HepG2 (cell line): ENCODE measurements around the gene DLL4. TPM values are rescaled to one million over a fixed set of nuclear protein-coding genes. Genes with fewer than 3 reads are reported as not detected.
A peak's percentile ranks its signal among the peaks of the same experiment; 100 is the strongest.

Source experiments
- ATAC-seq: fragments of 200-7000 bp; cut with Tn5 transposase; 3 replicates; pipeline ENCODE4 v1.9.1; 2020; ENCODE audit warnings: mild to moderate bottlenecking, moderate library complexity
- BruUV-seq: library from RNA; stranded (reverse); fragments of 400-500 nt; replicated peaks from 2 replicates; lab custom pipeline; 2021; lab: Mats Ljungman, UMichigan
- CTCF ChIA-PET: fragments of 300-600 bp; formaldehyde crosslinking; extraction: SDS; loops from one replicate; lab custom pipeline; 2021; ENCODE audit warnings: low total read pairs, inconsistent platforms, low intra/inter-chr PET ratio; lab: Yijun Ruan, JAX
- POLR2A ChIA-PET: fragments of 350-600 bp; sonication (Branson Sonifier 250); formaldehyde crosslinking; loops from one replicate; lab custom pipeline; 2020; ENCODE audit warnings: antibody characterized with exemption, inconsistent platforms; lab: Yijun Ruan, JAX
- DNase-seq: peaks from one replicate; pipeline ENCODE4 v3.0.0-alpha.2; 2015; ENCODE audit warnings: low spot score
- FAIRE-seq: peaks from 3 replicates; lab custom pipeline; 2011; peaks lifted over from hg19 to GRCh38; lab: Jason Lieb, UNC
- H2AFZ ChIP-seq: one replicate; pipeline ENCODE4 v1.6.1; 2011; ENCODE audit warnings: low read length, inconsistent platforms
- H3K27ac ChIP-seq: fragments of 300-600 bp; 3 replicates; pipeline ENCODE4 v1.8.0; 2011; ENCODE audit warnings: mixed run types, mild to moderate bottlenecking, mixed read lengths, low read length, inconsistent platforms; ENCODE audit not compliant: insufficient read depth; ENCODE audit errors: extremely low read length
- H3K27me3 ChIP-seq, 2 experiments: fragments of 200-600 bp in 1 of 2; 2 replicates in 1 of 2; 3 replicates in 1 of 2; pipeline versions ENCODE4 v1.6.0 to v1.8.0; 2011; ENCODE audit warnings: low read length in 2 of 2, mild to moderate bottlenecking in 2 of 2, moderate library complexity in 2 of 2, inconsistent platforms in 1 of 2; ENCODE audit not compliant: insufficient read depth in 2 of 2, control insufficient read depth in 1 of 2
- H3K36me3 ChIP-seq, 2 experiments: fragments of 200-600 bp in 1 of 2; replicated peaks in 1 of 2; 2 replicates in 1 of 2; 3 replicates in 1 of 2; pipeline versions ENCODE4 v1.5.1 to v1.8.0; 2011; ENCODE audit warnings: low read length in 2 of 2, inconsistent platforms in 1 of 2; ENCODE audit not compliant: insufficient read depth in 2 of 2, control insufficient read depth in 1 of 2
- H3K4me1 ChIP-seq: 2 replicates; pipeline ENCODE4 v1.5.1; 2012; ENCODE audit warnings: low read length, inconsistent platforms; ENCODE audit not compliant: insufficient read depth
- H3K4me2 ChIP-seq: 2 replicates; pipeline ENCODE4 v1.6.0; 2011; ENCODE audit warnings: low read depth, low read length, inconsistent platforms
- H3K4me3 ChIP-seq, 3 experiments: fragments of 200-600 bp in 1 of 3; sonication (generic), shearing (Covaris generic) in 1 of 3; replicated peaks in 1 of 3; 2 replicates each; pipeline ENCODE4 v1.5.1; 2011 to 2016; ENCODE audit warnings: low read length in 3 of 3, inconsistent platforms in 2 of 3, low read depth in 2 of 3, mild to moderate bottlenecking in 2 of 3, control low read depth in 1 of 3, mixed read lengths in 1 of 3; ENCODE audit not compliant: insufficient read depth in 1 of 3
- H3K79me2 ChIP-seq: one replicate; pipeline ENCODE4 v1.6.1; 2011; ENCODE audit warnings: low read length, inconsistent platforms; ENCODE audit not compliant: insufficient read depth
- H3K9ac ChIP-seq: 2 replicates; pipeline ENCODE4 v1.6.0; 2011; ENCODE audit warnings: mild to moderate bottlenecking, low read depth, low read length, inconsistent platforms; ENCODE audit not compliant: insufficient read depth
- H3K9me3 ChIP-seq: 2 replicates; pipeline ENCODE4 v1.5.1; 2012; ENCODE audit warnings: mild to moderate bottlenecking, low read length
- H4K20me1 ChIP-seq: 2 replicates; pipeline ENCODE4 v1.6.0; 2011; ENCODE audit warnings: inconsistent platforms, mild to moderate bottlenecking, low read length, moderate library complexity; ENCODE audit not compliant: insufficient read depth
- USF2 ChIP-seq, 2 experiments: sonication (generic) in 1 of 2; formaldehyde crosslinking in 1 of 2; IDR thresholded peaks; 2 replicates each; pipeline versions ENCODE4 v1.5.1 to v1.6.1; 2011 to 2020; ENCODE audit warnings: borderline replicate concordance in 1 of 2, low read depth in 1 of 2, low read length in 1 of 2, mild to moderate bottlenecking in 1 of 2, missing genetic modification reagents in 1 of 2, moderate library complexity in 1 of 2
- ZC3H13 ChIP-seq: sonication (generic); formaldehyde crosslinking; IDR thresholded peaks from 2 replicates; pipeline ENCODE4 v1.8.1; 2023; ENCODE audit warnings: mild to moderate bottlenecking, missing genetic modification reagents, moderate library complexity
- ZNF17 ChIP-seq: sonication (generic); formaldehyde crosslinking; IDR thresholded peaks from 2 replicates; pipeline ENCODE4 v1.5.0; 2020; ENCODE audit warnings: mild to moderate bottlenecking, missing genetic modification reagents
- ZNF775 ChIP-seq: sonication (generic); formaldehyde crosslinking; IDR thresholded peaks from 2 replicates; pipeline ENCODE4 v1.4.0; 2020; ENCODE audit warnings: missing genetic modification reagents, mild to moderate bottlenecking, moderate library complexity, borderline replicate concordance
- WGBS: methylation state at CpG from one replicate; pipeline ENCODE4 v1.1.6; 2017; ENCODE audit warnings: low lambda C conversion rate; 5-methylcytosine and 5-hydroxymethylcytosine counted together
- in situ Hi-C: cut with HindIII; loops from 2 replicates; pipeline ENCODE4 v1.10.0; 2017; ENCODE audit warnings: low pct_unique_long_range_greater_than_20kb; ENCODE audit not compliant: extremely low pct_ligation_motif_present
- intact Hi-C: fragments of 100-400 bp; cut with micrococcal nuclease; formaldehyde crosslinking; loops from one replicate; pipeline ENCODE4 v1.10.0; 2022; ENCODE audit not compliant: unreplicated experiment
- polyA plus RNA-seq, 8 experiments: library from polyadenylated mRNA; depleted of rRNA in 3 of 8; stranded (reverse) in 7 of 8; unstranded in 1 of 8; fragments of >200 nt; fragmentation: Illumina TruSeq in 4 of 8; extraction: Trizol in 4 of 8; gene quantifications; 2 replicates each; pipeline versions ENCODE4 v1.2.1 to v1.2.3, GENCODE V29; 2011 to 2016; ENCODE audit warnings: low read depth in 4 of 8, missing spikeins in 1 of 8, mixed read lengths in 1 of 8; ENCODE audit not compliant: insufficient read depth in 1 of 8
- total RNA-seq, 5 experiments: library from RNA; depleted of rRNA; stranded (reverse); fragments of >200 nt; fragmentation: Illumina TruSeq; extraction: Trizol; gene quantifications; 2 replicates each; pipeline ENCODE4 v1.2.3, GENCODE V29; 2016; ENCODE audit warnings: low read depth in 1 of 5

Gene DLL4
- total and polyA plus RNA-seq, 2 of the 13 experiments (the other 11 are each of a cell fraction or from before 2014, with no cell fraction given), result 0.20 to 0.25 TPM

- no peak for TF ChIP-seq USF2 (IDR thresholded peaks at IDR 0.05; ENCODE audit: low read depth, low read length)
- TF ChIP-seq USF2 (CRISPR knock-in tag; IDR thresholded peaks at IDR 0.05; ENCODE audit: borderline replicate concordance), result no peak
- no peak for TF ChIP-seq ZNF775 (CRISPR knock-in tag)
Measured at GRCh38 chr15:40902605-40903561, 26.3 kb upstream of the DLL4 start (continued).

- peaks cover 18 to 31% of the 10 kb centered on the region in 2 experiments for H3K36me3 ChIP-seq
- POLR2A ChIA-PET, result interaction anchor here (1.7 kb wide), 1 partner anchor 10 kb away, joined by 4 read pairs; the partner anchor contains the start of gene VPS18
- no peak overlapping the region for H3K9ac ChIP-seq
- no TSS peak for BruUV-seq
- H4K20me1 ChIP-seq, result no peaks in the 10 kb centered on the region
- no peak for DNase-seq
- 82% methylated on average over 7 of the region's 7 CpGs for WGBS
- H3K4me3 ChIP-seq, result no peak overlapping the region
- intact Hi-C loops, result loop anchor here (1.0 to 5.0 kb wide), 3 partner anchors 38 to 428 kb away; partner anchors contain the start of genes NUSAP1 and OIP5
- no peak overlapping the region for H3K27ac ChIP-seq
- in situ Hi-C loops, result loop anchor here (5.0 kb wide), 2 partner anchors 118 to 278 kb away; no protein-coding TSS in a partner anchor
- no peak overlapping the region for H2AFZ ChIP-seq
- FAIRE-seq, result no peak
- H3K27me3 ChIP-seq, result no peaks in the 10 kb centered on the region
- CTCF ChIA-PET, result interaction anchor here (0.6 to 4.4 kb wide), 7 partner anchors 26 to 280 kb away, joined by 3 to 44 read pairs (median 3); no protein-coding TSS in a partner anchor
- TF ChIP-seq ZC3H13 (CRISPR knock-in tag) (0 out of 2 replicates have a peak, but pooled peaks have one; percentile 25), ZNF17 (CRISPR knock-in tag) (no peak)
- H3K79me2 ChIP-seq, result no peaks in the 10 kb centered on the region
- H3K9me3 ChIP-seq, result no peaks in the 10 kb centered on the region
- peaks cover 35% of the 10 kb centered on the region for H3K4me1 ChIP-seq
- no peak overlapping the region for H3K4me2 ChIP-seq
- no peak for ATAC-seq
Measured at GRCh38 chr15:40904552-40905201, 24.5 kb upstream of the DLL4 start.
